Measurements from ENCODE around the gene NTRK2.

NTRK2 gene

GRCh38 chr9:85036496-85036895, 367.0 kb downstream of the NTRK2 start:
- Mint-ChIP-seq H3K36me3 (no peaks in the 10 kb centered on the region), H3K4me3 (no peak overlapping the region), H3K27ac (no peak overlapping the region), H3K4me1 (no peaks in the 10 kb centered on the region), H3K27me3 (no peaks in the 10 kb centered on the region), H3K9me3 (peaks cover 0 to 2% of the 10 kb centered on the region in 2 donors)
- ATAC-seq (replicated peaks) (no peak), DNase-seq (no peak)

DNA sequence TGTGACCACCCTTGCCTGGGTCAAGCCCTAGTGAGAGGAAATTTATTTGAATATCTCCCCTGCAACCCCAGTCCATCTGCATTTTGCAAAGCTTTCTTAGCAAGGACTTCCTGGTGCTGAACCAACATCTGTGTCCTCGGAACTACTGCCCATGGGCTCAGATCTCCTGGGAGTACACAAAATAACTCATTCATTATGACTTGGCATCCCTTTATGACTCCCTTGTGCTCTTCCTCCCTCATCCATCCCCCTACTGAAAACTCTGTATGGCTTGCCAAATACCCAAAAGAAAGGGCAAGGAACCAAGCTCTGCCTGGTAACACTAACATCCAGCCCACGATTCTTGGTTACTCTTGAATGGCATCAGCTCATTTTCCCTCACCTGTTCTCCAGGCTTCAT, 368.5 kb downstream of the NTRK2 start:
- ATAC-seq (replicated peaks) (no peak), DNase-seq (no peak)
- H3K4me1 Mint-ChIP-seq: no peaks in the 10 kb centered on the region
- no peaks in the 10 kb centered on the region for H3K36me3 Mint-ChIP-seq
- no peaks in the 10 kb centered on the region for H3K27me3 Mint-ChIP-seq
- H3K9me3 Mint-ChIP-seq: peaks cover 0 to 2% of the 10 kb centered on the region in 2 donors
- H3K27ac Mint-ChIP-seq: no peak overlapping the region
- no peak overlapping the region for H3K4me3 Mint-ChIP-seq

- H3K36me3 Mint-ChIP-seq: no peaks in the 10 kb centered on the region
- H3K4me3 Mint-ChIP-seq: no peak overlapping the region
- H3K4me1 Mint-ChIP-seq: no peaks in the 10 kb centered on the region
- DNase-seq (no peak), ATAC-seq (replicated peaks) (no peak)
- peaks cover 0 to 2% of the 10 kb centered on the region in 2 donors for H3K9me3 Mint-ChIP-seq
- H3K27me3 Mint-ChIP-seq: no peaks in the 10 kb centered on the region
- H3K27ac Mint-ChIP-seq: no peak overlapping the region
Measured at GRCh38 chr9:85038824-85039608, 369.5 kb downstream of the NTRK2 start.

DNA sequence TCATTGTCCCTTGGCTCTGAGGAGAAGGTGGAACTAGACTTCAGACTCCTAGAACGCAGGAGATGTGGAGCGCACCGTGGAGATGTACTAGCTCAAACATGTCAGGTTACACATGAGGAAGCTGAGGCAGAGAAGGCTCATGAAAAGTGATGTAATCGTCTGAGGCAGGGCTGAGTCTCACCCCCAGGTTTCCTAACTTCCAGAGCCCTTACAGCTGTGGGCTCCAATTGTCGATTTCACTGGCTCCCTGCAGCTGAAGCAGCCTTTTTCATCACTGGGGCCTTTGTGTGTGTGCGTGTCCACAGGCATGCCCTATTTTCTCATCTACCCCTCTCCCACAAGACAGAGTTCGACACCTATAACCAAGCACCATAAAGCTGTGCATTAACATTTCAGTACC, 370.6 kb downstream of the NTRK2 start:
- DNase-seq: no peak
- Mint-ChIP-seq H3K27me3 (no peaks in the 10 kb centered on the region), H3K4me1 (no peaks in the 10 kb centered on the region), H3K4me3 (no peak overlapping the region), H3K27ac (no peak overlapping the region), H3K36me3 (no peaks in the 10 kb centered on the region), H3K9me3 (no peaks in the 10 kb centered on the region)
- no peak for ATAC-seq (replicated peaks)

- Mint-ChIP-seq H3K9me3 (no peaks in the 10 kb centered on the region), H3K36me3 (no peaks in the 10 kb centered on the region), H3K4me1 (no peaks in the 10 kb centered on the region), H3K4me3 (no peak overlapping the region), H3K27me3 (no peaks in the 10 kb centered on the region), H3K27ac (no peak overlapping the region)
- ATAC-seq (replicated peaks) (no peak), DNase-seq (no peak)
Measured at GRCh38 chr9:85040821-85041465, 371.4 kb downstream of the NTRK2 start.

- H3K36me3 Mint-ChIP-seq: no peaks in the 10 kb centered on the region
- no peak overlapping the region for H3K4me3 Mint-ChIP-seq
- no peaks in the 10 kb centered on the region for H3K27me3 Mint-ChIP-seq
- no peak overlapping the region for H3K27ac Mint-ChIP-seq
- no peaks in the 10 kb centered on the region for H3K9me3 Mint-ChIP-seq
- no peaks in the 10 kb centered on the region for H3K4me1 Mint-ChIP-seq
- DNase-seq (no peak), ATAC-seq (replicated peaks) (no peak)
Measured at GRCh38 chr9:85041466-85042137, 372.1 kb downstream of the NTRK2 start.

DNA sequence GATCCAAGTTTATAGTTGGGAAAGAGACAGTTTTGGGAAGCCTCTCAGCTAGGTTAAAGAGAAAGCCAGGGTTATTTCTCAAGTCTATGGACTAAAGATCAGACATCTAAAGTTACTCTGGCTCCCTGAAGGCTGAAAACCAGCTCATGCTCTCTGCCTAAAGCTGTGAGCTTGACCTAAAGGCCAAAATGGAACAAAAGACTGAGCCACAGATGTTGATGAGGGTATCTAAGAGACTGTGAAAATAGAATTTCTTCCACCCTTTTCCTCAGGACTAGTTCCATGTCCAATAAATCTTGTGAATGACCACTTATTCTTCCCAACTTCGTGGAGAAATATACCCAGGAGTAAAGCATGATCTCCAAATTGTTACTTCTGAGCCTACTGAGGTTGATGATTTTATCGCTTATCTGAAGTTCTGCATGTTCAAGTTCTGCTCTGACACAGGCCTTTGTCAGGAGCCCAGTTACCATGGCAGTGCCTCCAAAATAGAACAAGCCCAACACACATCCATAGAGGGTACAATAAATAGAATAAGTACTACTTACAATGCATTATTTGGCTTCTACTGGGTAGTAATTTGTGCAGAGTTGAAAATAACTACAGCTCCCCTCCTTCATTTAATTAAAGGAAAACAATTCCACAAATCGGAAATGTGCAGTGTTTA, 373.6 kb downstream of the NTRK2 start:
- no peaks in the 10 kb centered on the region for H3K36me3 Mint-ChIP-seq
- no peaks in the 10 kb centered on the region for H3K9me3 Mint-ChIP-seq
- no peak overlapping the region for H3K27ac Mint-ChIP-seq
- DNase-seq: no peak
- H3K27me3 Mint-ChIP-seq: no peaks in the 10 kb centered on the region
- ATAC-seq (replicated peaks): no peak
- H3K4me3 Mint-ChIP-seq: no peak overlapping the region
- H3K4me1 Mint-ChIP-seq: no peaks in the 10 kb centered on the region

DNA sequence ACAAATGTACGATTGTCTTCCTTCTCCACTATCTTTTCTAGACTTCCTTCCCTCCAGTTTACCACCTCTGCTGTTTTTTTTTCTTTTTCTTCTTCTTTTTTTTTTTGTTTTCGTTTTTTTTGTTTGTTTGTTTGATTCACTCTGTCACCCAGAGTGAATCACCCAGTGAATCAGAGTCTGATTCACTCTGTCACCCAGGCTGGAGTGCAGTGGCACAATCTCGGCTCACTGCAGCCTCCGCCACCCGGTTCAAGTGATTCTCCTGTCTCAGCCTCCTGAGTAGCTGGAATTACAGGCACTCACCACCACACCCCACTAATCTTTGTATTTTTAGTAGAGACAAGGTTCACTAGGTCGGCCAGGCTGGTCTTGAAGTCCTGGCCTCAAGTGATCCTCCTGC, 375.7 kb downstream of the NTRK2 start:
- ATAC-seq (replicated peaks) (no peak), DNase-seq (no peak)
- Mint-ChIP-seq H3K4me3 (no peak overlapping the region), H3K27ac (no peak overlapping the region), H3K27me3 (no peaks in the 10 kb centered on the region), H3K36me3 (no peaks in the 10 kb centered on the region), H3K9me3 (no peaks in the 10 kb centered on the region), H3K4me1 (no peaks in the 10 kb centered on the region)

- Mint-ChIP-seq H3K27ac (no peak overlapping the region), H3K9me3 (peaks cover 0 to under 1% of the 10 kb centered on the region in 2 donors), H3K27me3 (no peaks in the 10 kb centered on the region), H3K4me3 (no peak overlapping the region), H3K4me1 (no peaks in the 10 kb centered on the region), H3K36me3 (no peaks in the 10 kb centered on the region)
- DNase-seq (no peak), ATAC-seq (replicated peaks) (no peak)
Measured at GRCh38 chr9:85046475-85046874, 376.9 kb downstream of the NTRK2 start.

DNA sequence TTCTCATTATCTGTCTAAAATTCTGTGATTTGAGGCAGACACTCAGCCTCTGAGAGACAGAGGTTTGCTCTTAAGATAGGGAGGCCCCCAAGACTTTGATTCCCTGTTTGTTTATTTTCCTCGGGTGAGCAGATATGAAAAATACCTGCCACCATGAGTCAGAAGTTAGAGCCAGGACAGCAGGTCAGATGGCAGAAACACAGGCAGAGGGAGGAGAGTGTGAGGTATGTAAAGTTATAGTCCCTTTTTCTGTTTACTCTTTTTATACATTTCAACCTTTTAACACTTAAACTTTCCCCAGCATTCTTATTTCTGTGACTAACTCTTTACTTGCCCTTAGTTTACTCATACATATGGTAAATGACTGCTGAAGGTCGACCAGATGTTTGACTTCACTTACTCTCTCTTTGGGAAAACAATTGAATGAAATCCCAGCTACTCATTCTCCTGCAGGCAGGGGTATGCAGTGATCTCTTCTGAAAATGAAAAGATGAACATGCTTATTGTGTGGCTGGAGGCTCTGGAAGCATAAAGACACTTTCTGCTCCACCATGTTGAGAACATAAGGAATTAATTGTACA, 383.8 kb downstream of the NTRK2 start:
- H3K27me3 Mint-ChIP-seq: peaks cover 4 to 10% of the 10 kb centered on the region in 2 donors
- DNase-seq (no peak), ATAC-seq (replicated peaks) (no peak)
- H3K36me3 Mint-ChIP-seq: no peaks in the 10 kb centered on the region
- no peak overlapping the region for H3K27ac Mint-ChIP-seq
- H3K4me1 Mint-ChIP-seq: no peaks in the 10 kb centered on the region
- no peak overlapping the region for H3K4me3 Mint-ChIP-seq
- peaks cover 0 to 4% of the 10 kb centered on the region in 2 donors for H3K9me3 Mint-ChIP-seq

- H3K27me3 Mint-ChIP-seq: peaks cover 7 to 13% of the 10 kb centered on the region in 2 donors
Measured at GRCh38 chr9:85054017-85054416, 384.5 kb downstream of the NTRK2 start.

DNA sequence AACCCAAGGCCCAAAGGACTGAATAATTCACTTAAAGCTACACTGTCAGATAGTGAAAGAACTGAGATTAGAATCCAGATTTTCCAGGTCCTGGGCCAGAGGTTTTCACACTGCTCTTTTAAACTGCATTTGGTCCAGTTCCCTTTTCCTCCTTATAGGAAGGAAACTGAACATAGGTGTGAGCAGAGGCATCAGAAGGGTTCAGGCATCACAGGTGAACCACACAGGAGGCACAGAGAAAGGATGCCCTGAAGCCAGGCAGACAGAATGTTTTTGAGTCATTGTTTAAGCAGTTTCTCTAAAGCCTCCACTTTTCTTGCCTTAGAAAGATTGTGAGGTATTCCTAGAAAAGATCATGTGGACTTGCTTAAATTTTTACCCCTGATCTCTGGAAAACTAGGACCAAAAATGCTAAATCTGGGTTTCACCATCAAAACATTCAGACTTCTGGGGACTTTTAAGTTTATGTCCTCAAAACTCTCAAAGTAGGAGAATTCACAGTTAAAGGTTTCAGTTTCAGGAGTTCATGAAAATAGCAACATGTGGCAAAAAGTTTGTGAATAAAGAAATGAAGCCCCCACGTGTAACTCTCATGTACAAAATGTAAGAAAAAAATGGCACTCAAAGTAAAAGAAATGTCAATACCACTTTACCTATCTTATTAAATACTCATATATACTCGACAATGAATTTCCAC, 386.1 kb downstream of the NTRK2 start:
- H3K27ac Mint-ChIP-seq: no peak overlapping the region
- no peaks in the 10 kb centered on the region for H3K4me1 Mint-ChIP-seq
- no peak for ATAC-seq (replicated peaks)
- no peak for DNase-seq
- H3K36me3 Mint-ChIP-seq: no peaks in the 10 kb centered on the region
- H3K4me3 Mint-ChIP-seq: no peak overlapping the region
- H3K27me3 Mint-ChIP-seq: peaks cover 8 to 18% of the 10 kb centered on the region in 2 donors
- peaks cover 0 to 4% of the 10 kb centered on the region in 2 donors for H3K9me3 Mint-ChIP-seq

More at GRCh38 chr9:85054017-85054416, 384.5 kb downstream of the NTRK2 start:
- Mint-ChIP-seq H3K27ac (no peak overlapping the region), H3K4me3 (no peak overlapping the region), H3K9me3 (peaks cover 0 to 4% of the 10 kb centered on the region in 2 donors), H3K36me3 (no peaks in the 10 kb centered on the region), H3K4me1 (no peaks in the 10 kb centered on the region)
- no peak for DNase-seq
- no peak for ATAC-seq (replicated peaks)

DNA sequence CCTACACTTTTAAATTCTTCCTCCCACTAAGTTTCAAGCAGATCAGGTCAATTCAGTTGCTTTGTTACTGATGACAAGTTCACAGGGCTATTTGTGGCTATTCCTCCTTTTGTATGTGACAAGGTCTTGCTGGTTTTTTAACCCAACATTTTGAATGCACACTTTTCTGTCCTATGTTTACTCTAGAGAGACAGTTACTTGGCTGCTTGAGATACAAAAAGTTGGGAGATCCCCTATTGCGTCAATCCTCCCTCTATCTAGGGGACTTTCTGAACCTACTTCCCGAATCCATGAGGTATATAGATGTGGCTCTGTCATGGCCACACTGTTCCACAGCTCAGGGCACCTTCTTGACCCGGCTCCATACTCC, 386.7 kb downstream of the NTRK2 start:
- Mint-ChIP-seq H3K4me1 (no peaks in the 10 kb centered on the region), H3K27ac (no peak overlapping the region), H3K36me3 (no peaks in the 10 kb centered on the region), H3K4me3 (no peak overlapping the region), H3K27me3 (peaks cover 8 to 18% of the 10 kb centered on the region in 2 donors), H3K9me3 (peaks cover 0 to 4% of the 10 kb centered on the region in 2 donors)
- no peak for DNase-seq
- no peak for ATAC-seq (replicated peaks)

GRCh38 chr9:85061969-85062368, 392.4 kb downstream of the NTRK2 start:
- Mint-ChIP-seq H3K4me3 (no peak overlapping the region), H3K27ac (no peak overlapping the region), H3K9me3 (peaks cover 0 to 1% of the 10 kb centered on the region in 2 donors), H3K4me1 (no peaks in the 10 kb centered on the region), H3K27me3 (peaks cover 3 to 8% of the 10 kb centered on the region in 2 donors), H3K36me3 (no peaks in the 10 kb centered on the region)
- DNase-seq (no peak), ATAC-seq (replicated peaks) (no peak)
